Adrenal gland (tissue), 5 donors: Measurements from ENCODE around the gene PPP1R14D.

ENCODE experiments used
- POLR2A ChIP-seq, 2 donors: fragments of 450-650 bp; IDR thresholded peaks; one replicate each; pipeline ENCODE4 v1.6.1; 2017; ENCODE audit warnings: antibody characterized with exemption in 2 of 2, mild to moderate bottlenecking in 2 of 2, moderate library complexity in 1 of 2
- TF ChIP-seq, protein P1 (sequence below), 6 experiments: fragments of 450-650 bp in 4 of 6; fragments of 200-600 bp in 2 of 6; sonication (generic) in 1 of 6; IDR thresholded peaks; 1 replicate in 5 of 6; 2 replicates in 1 of 6; pipeline versions ENCODE4 v1.5.1 to v1.8.0; 2016 to 2021; ENCODE audit warnings: antibody characterized with exemption in 6 of 6, mild to moderate bottlenecking in 2 of 6, moderate library complexity in 1 of 6
- donor health status: DM: no; HTN: no; CAD: no.

DNA sequence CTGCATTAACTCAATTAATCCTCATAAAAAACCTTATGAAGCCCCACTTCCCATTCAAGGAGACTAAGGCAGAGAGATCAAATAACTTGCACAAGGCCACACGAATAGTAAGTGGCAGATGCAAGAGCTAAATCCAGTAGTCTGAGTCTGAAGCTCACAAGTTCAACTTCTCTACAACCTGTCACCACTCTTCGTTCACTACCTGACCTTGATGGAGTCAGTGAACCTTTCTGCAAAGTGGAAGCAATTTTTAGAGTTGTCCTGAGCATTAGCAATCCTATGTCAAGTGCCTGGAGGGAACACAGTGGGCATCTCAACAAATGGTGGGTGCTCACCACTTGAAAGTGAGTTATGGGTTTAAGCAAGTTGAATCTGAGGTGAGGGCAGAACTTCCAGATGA, 13.2 kb upstream of the PPP1R14D start:
- TF ChIP-seq, protein P1, sequence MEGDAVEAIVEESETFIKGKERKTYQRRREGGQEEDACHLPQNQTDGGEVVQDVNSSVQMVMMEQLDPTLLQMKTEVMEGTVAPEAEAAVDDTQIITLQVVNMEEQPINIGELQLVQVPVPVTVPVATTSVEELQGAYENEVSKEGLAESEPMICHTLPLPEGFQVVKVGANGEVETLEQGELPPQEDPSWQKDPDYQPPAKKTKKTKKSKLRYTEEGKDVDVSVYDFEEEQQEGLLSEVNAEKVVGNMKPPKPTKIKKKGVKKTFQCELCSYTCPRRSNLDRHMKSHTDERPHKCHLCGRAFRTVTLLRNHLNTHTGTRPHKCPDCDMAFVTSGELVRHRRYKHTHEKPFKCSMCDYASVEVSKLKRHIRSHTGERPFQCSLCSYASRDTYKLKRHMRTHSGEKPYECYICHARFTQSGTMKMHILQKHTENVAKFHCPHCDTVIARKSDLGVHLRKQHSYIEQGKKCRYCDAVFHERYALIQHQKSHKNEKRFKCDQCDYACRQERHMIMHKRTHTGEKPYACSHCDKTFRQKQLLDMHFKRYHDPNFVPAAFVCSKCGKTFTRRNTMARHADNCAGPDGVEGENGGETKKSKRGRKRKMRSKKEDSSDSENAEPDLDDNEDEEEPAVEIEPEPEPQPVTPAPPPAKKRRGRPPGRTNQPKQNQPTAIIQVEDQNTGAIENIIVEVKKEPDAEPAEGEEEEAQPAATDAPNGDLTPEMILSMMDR (IDR thresholded peaks at IDR 0.05), result no peak
- no peak for TF ChIP-seq POLR2A (IDR thresholded peaks at IDR 0.05)
